Muscle layer of duodenum (tissue), 2 donors: ENCODE measurements around the gene ZCCHC2.
A peak's percentile ranks its signal among the peaks of the same experiment; 100 is the strongest.

Source experiments
- H3K27ac ChIP-seq: one replicate; pipeline ENCODE4 v1.7.0; 2013; ENCODE audit warnings: mild to moderate bottlenecking, low read length
- H3K27me3 ChIP-seq: one replicate; pipeline ENCODE4 v1.7.0; 2013; ENCODE audit warnings: low read depth, mild to moderate bottlenecking, control low read depth, low read length
- H3K36me3 ChIP-seq, 2 donors: one replicate each; pipeline ENCODE4 v1.7.0; 2013; ENCODE audit warnings: low read length in 2 of 2, control low read depth in 1 of 2, mild to moderate bottlenecking in 1 of 2; ENCODE audit not compliant: insufficient read depth in 2 of 2, control insufficient read depth in 1 of 2
- H3K4me1 ChIP-seq, 2 donors: one replicate each; pipeline ENCODE4 v1.7.0; 2013; ENCODE audit warnings: low read length in 2 of 2, mild to moderate bottlenecking in 2 of 2, control low read depth in 1 of 2, moderate library complexity in 1 of 2; ENCODE audit not compliant: insufficient read depth in 2 of 2, control insufficient read depth in 1 of 2
- H3K4me3 ChIP-seq, 2 donors: one replicate each; pipeline ENCODE4 v1.7.0; 2013; ENCODE audit warnings: low read length in 2 of 2, low read depth in 1 of 2, mild to moderate bottlenecking in 1 of 2
- H3K9me3 ChIP-seq, 2 donors: one replicate each; pipeline ENCODE4 v1.7.0; 2013; ENCODE audit warnings: low read length in 2 of 2, control low read depth in 1 of 2, mild to moderate bottlenecking in 1 of 2; ENCODE audit not compliant: control insufficient read depth in 1 of 2
- donor health status: healthy.

Gene ZCCHC2

DNA sequence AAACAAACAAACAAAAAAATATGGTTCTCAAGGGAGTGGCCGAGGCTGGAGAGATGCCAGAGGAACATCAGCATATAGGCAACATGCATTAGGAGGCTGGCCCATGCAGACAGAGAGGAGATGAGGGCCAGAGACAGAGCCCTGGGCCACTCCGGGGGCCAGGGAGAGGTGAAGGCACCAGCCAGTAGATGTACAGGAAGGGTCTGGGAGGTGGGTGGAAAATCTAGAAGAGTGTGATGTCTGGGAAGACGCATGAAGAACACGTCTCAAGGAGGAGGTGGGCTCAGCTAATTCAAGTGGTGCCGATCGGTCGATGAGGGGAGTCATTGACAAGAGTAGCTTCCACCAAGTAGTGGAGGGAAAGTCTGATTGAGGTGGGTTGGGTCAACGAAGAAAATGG, 79.9 kb downstream of the ZCCHC2 start:
- H3K4me3 ChIP-seq: no peak overlapping the region
- H3K36me3 ChIP-seq: no peaks in the 10 kb centered on the region
- H3K27ac ChIP-seq: no peak overlapping the region
- H3K4me1 ChIP-seq: no peaks in the 10 kb centered on the region
- H3K27me3 ChIP-seq: no peaks in the 10 kb centered on the region
- no peaks in the 10 kb centered on the region for H3K9me3 ChIP-seq

DNA sequence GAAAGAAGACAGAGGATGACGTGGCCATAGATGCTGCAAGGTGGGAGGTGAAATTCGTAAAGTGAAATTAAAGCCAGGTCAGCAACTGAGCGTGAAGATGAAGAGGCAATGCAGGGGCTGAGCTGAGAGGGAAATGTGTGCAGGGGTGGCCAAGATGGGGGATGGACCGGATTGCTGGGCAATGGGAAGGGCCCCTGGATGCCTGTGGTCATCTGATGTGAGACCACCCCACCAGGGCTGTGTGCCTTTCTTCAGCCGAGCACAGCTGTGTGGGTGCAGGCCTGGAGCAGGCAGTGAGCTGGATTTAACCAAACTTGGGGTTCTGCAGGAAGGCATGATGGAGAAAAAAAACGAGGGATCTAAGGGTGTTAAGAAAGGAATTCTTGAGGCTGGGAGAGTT, 80.4 kb downstream of the ZCCHC2 start:
- no peaks in the 10 kb centered on the region for H3K27me3 ChIP-seq
- H3K27ac ChIP-seq: no peak overlapping the region
- no peaks in the 10 kb centered on the region for H3K9me3 ChIP-seq
- no peaks in the 10 kb centered on the region for H3K4me1 ChIP-seq
- no peak overlapping the region for H3K4me3 ChIP-seq
- H3K36me3 ChIP-seq: no peaks in the 10 kb centered on the region

DNA sequence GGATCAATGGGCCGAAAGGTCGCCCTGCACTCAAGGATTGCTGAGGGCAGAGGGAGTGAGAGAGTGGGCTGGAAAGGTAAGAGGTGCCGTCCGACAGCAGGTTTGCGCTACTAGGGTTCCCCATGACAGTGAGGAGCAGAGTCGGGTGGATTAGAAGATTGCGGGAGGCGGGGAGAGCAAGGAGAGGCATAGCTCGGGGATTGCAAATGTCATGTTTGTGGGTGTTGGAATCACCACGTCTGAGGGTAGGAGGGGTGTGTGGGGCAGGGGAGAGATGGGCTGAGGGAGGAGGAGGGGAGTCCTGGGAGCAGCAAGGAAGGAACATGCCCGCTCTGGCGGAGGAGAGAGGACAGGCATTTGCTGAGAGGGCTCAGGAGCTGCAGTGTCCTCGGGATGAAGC, 81.2 kb downstream of the ZCCHC2 start:
- Histone ChIP-seq H3K9me3 (no peaks in the 10 kb centered on the region), H3K4me3 (no peak overlapping the region), H3K36me3 (no peaks in the 10 kb centered on the region), H3K4me1 (no peaks in the 10 kb centered on the region), H3K27ac (no peak overlapping the region), H3K27me3 (no peaks in the 10 kb centered on the region)

DNA sequence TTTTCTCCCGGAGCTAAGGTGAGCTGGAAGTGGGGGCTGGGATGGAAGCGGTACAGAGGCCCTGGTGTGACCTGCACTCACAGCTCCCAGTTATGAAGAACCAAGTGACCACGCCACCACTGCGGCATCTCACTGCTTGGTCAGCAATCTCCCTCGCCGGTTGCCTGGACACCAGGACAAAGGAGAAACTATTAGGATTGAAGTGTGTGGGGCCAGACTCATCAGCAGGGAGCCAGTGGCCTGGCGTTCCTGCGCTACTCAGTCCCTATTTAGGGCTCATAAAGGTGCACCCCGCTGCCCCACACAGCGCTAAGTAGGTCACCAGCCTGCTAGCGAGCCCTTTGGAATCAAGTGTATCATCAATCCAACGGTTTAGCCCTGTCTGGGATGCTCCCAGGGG, 82.9 kb downstream of the ZCCHC2 start:
- Histone ChIP-seq H3K4me3 (no peak overlapping the region), H3K9me3 (no peaks in the 10 kb centered on the region), H3K27ac (no peak overlapping the region), H3K4me1 (peaks cover 0 to 6% of the 10 kb centered on the region in 2 donors), H3K27me3 (no peaks in the 10 kb centered on the region), H3K36me3 (no peaks in the 10 kb centered on the region)

DNA sequence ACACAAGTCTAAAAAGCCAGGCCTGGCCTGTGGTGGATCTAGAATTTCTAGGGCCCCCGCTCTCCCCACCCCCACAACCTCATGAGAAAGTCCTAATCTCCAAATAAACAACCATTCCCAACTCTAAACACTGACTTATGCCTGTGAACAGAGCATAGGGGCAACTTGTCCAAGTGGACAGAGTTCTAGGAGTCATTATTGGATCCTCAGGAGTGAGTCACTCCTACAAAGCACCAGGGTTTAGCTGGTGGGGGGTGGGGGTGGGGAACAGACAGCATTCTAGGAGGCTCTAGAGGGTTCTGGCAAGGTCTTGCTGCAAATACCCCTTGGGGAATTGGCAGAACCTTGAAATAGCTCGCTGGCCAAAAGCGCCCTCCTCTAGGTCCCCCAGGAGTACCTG, 83.3 kb downstream of the ZCCHC2 start:
- Histone ChIP-seq H3K4me3 (no peak overlapping the region), H3K4me1 (peaks cover 0 to 6% of the 10 kb centered on the region in 2 donors), H3K27ac (no peak overlapping the region), H3K9me3 (no peaks in the 10 kb centered on the region), H3K27me3 (no peaks in the 10 kb centered on the region), H3K36me3 (no peaks in the 10 kb centered on the region)

DNA sequence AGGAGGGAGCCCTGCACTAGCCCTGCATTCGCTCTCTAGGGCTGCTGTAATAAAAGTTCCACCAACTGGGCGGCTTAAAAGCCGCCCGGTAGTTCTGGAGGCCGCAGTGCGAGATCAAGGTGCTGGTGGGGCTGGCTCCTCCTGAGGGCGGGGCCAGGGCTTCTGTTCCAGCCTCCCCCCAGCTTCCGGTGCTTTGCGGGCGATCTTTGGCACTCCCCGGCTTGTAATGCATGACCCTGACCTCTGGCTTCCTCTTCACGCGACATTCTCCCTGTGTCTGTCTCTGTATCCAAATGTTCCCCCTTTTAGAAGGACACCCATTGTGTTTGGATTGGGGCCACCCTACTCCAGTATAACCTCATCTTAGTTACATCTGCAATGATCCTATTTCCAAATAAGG, 84.5 kb downstream of the ZCCHC2 start:
- no peaks in the 10 kb centered on the region for H3K9me3 ChIP-seq
- H3K4me1 ChIP-seq: peaks cover 0 to 6% of the 10 kb centered on the region in 2 donors
- no peak overlapping the region for H3K4me3 ChIP-seq
- no peaks in the 10 kb centered on the region for H3K36me3 ChIP-seq
- H3K27ac ChIP-seq: no peak overlapping the region
- peaks cover 3% of the 10 kb centered on the region for H3K27me3 ChIP-seq

DNA sequence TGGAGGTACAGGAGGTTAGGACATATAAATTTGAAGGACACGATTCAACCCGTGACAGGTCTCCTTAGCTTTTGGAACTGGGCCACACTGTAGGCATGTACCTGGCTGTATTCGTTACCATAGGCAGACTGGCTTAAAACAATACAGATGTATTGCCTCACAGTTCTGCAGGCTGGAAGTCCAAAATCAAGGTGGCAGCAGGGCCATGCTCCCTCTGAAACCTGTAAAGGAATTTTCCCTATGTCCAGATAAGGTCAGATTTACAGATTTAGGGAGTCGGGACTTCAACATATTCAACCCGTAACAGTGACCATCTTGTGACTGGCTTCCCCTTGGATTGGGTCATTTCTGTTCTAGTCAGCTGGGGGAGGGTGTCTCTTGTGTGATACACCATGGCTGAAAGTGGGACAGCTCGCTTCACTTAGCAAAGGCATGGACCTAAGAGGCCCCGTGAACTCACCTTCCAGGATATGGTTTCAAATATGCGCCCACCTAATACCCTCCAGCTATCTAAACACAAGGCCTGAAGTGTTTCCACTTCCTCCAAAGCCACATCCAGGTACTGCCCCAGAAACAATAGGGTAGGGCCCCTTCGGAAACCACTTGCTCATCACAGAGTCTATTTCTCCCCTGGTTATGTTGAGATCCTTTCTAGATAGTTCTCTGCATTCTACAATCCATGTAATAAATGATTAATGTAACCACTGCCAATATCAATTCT, 85.0 kb downstream of the ZCCHC2 start:
- H3K9me3 ChIP-seq: no peaks in the 10 kb centered on the region
- no peak overlapping the region for H3K4me3 ChIP-seq
- no peaks in the 10 kb centered on the region for H3K36me3 ChIP-seq
- H3K27ac ChIP-seq: no peak overlapping the region
- H3K27me3 ChIP-seq: peaks cover 3% of the 10 kb centered on the region
- peaks cover 0 to 6% of the 10 kb centered on the region in 2 donors for H3K4me1 ChIP-seq

DNA sequence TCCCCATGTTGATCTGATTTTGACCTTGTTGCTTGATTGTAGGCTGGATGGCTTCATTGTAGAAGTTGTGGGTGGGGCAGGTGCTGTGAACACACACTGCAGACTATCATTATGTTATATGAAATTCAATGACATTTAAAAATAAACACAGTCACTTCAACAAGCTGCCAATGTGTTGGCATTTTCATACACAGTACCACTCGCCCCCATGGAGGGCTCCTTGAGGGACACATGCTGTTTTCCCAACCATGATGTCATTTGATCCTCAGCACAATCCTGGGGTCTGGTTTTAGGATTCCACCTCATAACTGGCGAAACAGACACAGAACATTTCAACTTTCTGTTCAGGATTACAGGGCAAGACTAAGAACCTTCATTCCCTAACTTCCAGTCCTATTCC, 86.9 kb downstream of the ZCCHC2 start:
- no peak overlapping the region for H3K27ac ChIP-seq
- H3K4me3 ChIP-seq: no peak overlapping the region
- H3K36me3 ChIP-seq: no peaks in the 10 kb centered on the region
- peaks cover 3% of the 10 kb centered on the region for H3K27me3 ChIP-seq
- no peaks in the 10 kb centered on the region for H3K9me3 ChIP-seq
- H3K4me1 ChIP-seq: peaks cover 0 to 6% of the 10 kb centered on the region in 2 donors

DNA sequence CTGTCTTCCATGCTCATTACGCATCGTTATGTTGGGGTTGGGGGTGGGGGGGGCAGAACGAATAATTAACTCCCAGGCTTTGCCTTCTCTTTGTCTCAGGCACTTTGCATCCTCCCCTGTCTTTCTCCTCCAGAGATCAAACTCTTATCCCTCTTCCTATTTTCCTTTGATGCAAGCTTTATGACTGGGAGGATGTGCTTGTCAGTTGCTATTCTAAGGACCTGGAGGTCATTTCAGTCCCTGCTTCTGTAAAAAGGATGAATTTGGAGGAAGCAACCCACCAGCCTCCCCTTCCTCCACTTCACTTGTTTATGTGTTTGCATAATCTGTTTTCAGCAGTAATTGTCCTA, 87.5 kb downstream of the ZCCHC2 start:
- Histone ChIP-seq H3K9me3 (no peaks in the 10 kb centered on the region), H3K4me1 (peaks cover 0 to 6% of the 10 kb centered on the region in 2 donors), H3K36me3 (no peaks in the 10 kb centered on the region), H3K27ac (no peak overlapping the region), H3K27me3 (peaks cover 3% of the 10 kb centered on the region), H3K4me3 (peak overlapping the region in 1 of 2 donors; percentile 41)

DNA sequence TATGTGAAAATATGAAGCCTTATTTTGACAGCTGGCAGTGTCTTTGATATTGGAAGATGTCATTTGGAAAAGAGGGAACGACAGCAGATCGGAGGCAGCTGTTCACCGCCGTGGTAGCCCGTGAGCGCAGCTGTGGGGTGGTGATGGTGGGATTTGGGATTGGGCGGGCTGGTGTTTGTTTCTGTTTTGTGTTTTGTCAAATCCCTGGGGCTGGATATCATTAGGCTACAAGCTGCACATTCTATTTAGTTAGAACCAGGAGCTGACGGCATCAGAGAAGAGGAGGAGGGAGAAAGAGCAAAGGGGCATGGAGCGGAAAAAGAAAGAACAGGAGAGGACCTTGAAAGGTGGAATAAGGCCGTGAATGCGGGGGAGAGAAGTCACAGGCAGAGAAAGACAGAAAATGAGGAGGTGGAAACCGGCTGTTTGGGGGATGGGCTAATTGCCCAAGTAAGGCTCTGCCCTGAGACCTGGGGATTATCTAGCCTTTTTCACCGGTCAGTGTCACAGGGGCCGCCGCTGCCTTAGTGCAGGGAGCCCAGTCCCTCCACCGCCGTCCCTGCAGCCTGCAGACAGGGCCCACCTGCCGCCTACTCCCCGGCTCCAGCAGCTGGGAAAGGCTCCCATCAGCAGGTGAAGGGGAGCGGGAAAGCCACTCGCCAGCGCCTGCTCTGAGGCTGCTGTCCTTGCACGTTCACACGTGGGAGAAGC, 88.0 kb downstream of the ZCCHC2 start:
- Histone ChIP-seq H3K27ac (no peak overlapping the region), H3K4me3 (peak overlapping the region; percentile 18 to 41), H3K36me3 (no peaks in the 10 kb centered on the region), H3K9me3 (no peaks in the 10 kb centered on the region), H3K4me1 (peaks cover 0 to 6% of the 10 kb centered on the region in 2 donors), H3K27me3 (peaks cover 3% of the 10 kb centered on the region)

DNA sequence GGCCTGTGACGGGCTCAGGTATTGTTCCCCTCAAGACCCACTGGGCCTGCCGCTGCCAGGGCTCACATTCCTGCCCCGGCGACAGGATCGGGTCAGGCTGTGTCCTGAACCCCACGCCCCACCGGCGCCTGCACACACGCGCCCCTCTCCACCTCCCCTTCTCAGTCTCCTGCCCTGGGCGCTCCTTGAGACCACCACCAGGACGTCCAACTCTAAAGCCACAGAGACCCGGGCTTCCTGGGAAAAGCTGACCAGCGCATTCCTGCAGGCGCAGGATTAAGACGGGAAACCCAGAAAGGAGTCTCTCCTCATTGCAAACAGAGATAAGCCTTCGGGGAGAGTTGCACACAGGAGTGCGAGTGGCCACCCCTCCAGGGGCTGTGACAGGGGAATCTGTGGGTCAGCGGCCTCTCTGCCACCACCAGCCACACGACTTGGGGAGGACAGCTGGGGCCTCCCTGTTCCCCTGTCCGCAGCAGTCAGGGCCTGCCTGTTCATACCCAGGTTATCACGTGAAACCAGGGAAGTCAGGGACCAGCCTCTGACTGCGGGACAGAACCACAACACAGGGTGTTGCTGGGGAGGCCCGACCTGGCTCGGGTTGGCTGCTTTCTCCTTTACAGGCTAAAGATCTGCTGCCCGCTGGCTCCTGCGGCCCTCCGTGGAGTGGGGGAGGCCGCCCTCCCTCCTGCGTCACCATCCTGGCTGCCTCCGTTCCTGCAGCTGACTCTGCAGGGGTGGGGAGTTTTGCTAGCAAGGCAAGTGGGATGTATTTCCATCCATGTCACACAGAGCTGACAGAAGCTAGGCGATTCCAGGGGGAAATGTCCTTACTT, 88.8 kb downstream of the ZCCHC2 start:
- peaks cover 0 to 6% of the 10 kb centered on the region in 2 donors for H3K4me1 ChIP-seq
- peak overlapping the region in 1 of 2 donors; percentile 41 for H3K4me3 ChIP-seq
- no peaks in the 10 kb centered on the region for H3K36me3 ChIP-seq
- no peak overlapping the region for H3K27ac ChIP-seq
- H3K9me3 ChIP-seq: no peaks in the 10 kb centered on the region
- peaks cover 3% of the 10 kb centered on the region for H3K27me3 ChIP-seq
